Measurements from ENCODE around the gene NADK2.

GRCh38 chr5:36156619-36157018 lies 85.1 kb downstream of the NADK2 start:
- TF ChIP-seq CTCF (IDR thresholded peaks at IDR 0.05; ENCODE audit: low read depth, low read length, poor library complexity, severe bottlenecking), result no peak
- TF ChIP-seq EZH2phosphoT487 (IDR thresholded peaks at IDR 0.05; ENCODE audit: borderline replicate concordance, low read length), result no peak
